RKO (cell line): ENCODE results near the gene SYN1.
"Not testable (repeated sequence)": the region's sequence is repeated elsewhere in the genome, so short reads cannot be mapped to it uniquely, and the experiment has no call there.

ENCODE experiments used
- DNase-seq: peaks from one replicate; pipeline ENCODE4 v3.0.0-alpha.2; 2016; ENCODE audit warnings: low spot score

Gene SYN1

DNA sequence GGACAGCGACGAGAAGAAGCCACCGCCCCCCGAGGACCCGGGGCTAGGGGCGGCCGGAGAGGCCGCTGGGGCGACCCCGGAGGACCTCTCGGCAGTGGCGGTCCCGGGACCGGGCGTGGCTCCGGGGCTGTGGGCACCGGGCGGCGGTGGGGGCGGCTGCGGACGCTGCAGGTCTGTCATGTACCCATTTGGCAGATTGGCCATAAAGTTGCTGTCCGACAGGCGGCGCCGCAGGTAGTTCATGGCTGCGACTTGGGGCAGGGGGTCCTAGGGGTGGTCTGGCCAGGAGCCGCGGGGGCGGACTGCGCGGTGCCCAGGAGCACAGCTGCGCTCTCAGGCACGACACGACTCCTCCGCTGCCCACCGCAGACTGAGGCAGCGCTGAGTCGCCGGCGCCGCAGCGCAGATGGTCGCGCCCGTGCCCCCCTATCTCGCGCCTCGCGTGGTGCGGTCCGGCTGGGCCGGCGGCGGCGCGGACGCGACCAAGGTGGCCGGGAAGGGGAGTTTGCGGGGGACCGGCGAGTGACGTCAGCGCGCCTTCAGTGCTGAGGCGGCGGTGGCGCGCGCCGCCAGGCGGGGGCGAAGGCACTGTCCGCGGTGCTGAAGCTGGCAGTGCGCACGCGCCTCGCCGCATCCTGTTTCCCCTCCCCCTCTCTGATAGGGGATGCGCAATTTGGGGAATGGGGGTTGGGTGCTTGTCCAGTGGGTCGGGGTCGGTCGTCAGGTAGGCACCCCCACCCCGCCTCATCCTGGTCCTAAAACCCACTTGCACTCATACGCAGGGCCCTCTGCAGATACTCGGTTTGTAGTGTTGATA, at the start of gene SYN1:
Gene SYN1 (minus strand): TSS at position 372 of the 817 bp plus-strand sequence. CDS start 129 bp downstream, at position 243.
- DNase-seq: no peak

DNA sequence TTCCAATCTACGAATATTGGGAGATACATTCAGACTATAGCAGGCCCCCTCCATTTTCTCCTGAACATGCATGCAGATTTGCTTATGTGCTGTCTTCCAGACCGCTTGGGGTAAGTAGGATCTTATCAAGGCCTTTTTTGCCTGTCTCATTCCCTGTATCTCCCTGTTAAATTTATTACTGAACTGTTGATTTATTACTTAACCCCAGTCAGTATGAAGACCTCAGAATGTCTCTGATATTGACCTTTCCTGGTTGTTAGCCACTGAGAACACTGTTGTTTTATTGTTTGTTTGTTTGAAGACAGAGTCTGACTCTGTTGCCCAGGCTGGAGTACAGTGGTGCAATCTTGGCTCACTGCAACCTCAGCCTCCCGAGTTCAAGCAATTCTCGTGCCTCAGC, 46.1 kb upstream of the SYN1 start:
- not testable (repeated sequence) for DNase-seq

DNA sequence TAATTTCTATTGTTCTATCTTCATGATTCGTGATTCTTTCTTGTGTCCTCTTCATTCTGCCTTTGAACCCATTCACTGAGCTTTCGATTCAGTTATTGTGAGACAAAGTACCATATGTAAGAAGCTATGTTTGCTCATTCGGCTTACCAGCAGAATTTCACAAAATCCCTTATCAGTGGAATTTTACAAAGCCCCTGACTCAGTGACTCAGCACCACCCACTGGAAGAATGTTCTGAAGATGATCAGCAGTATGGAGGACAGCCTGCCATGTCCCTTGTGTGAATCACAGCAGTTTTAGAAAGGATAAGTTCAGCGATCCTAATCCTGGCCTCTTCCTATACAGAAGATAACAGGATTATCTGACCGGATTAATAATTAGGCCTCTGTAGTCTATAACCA, 45.1 kb upstream of the SYN1 start:
- DNase-seq: no peak

DNA sequence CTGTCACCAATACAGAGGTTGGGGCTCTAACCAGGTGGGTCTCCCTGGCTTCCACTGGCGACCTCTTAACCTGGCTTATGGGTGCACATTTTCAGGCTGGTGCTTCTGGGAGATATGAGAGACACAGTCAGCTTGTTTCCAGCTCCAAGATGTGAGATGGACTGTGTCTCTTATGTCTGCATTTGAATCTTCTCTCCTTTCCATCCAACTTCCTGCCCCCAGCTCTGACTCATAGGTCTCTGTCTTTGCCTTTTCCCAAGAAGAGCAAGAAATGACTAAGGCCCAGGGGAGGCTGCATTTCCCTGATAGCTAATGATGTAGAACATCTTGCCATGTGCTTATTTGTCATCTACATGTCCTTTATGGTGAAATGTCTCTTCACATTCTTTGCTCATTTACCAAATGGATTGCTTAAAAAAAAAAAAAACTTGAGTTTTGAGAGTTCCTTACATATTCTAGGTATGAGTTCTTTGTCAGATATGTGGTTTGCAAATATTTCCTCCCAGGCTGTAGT, 42.5 kb upstream of the SYN1 start:
- peak; percentile 69 for DNase-seq

DNA sequence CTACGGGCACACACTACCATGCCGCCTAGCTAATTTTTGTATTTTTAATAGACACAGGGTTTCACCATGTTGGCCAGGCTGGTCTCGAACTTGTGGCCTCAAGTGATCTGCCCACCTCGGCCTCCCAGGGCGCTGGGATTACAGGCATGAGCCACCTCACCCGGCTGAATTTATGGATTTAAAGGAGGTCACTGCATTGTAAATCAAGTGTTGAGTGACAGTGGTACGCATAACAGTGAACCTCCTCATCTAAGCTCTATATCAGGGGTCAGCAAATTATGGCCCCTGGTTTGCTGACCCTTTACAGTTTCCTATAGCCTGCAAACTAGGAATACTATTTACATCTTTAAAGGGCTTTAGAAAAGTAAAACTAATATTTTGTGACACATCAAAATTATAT, 41.9 kb upstream of the SYN1 start:
- DNase-seq: no peak

DNA sequence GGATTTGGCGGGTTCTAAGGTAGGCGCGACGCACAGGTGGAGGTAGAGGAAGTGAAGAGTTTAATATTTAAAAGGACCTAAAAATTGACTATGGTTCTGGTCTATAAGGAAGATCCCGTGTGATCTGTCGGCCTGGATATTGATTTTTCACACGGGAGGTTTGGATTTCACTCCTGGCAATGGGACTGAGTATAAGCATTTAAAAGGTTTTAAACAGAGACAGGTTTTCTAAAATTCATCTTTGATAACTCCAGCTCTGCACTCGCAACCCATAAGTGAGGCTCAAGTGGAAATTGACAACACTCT, 39.7 kb upstream of the SYN1 start:
- DNase-seq: no peak

DNA sequence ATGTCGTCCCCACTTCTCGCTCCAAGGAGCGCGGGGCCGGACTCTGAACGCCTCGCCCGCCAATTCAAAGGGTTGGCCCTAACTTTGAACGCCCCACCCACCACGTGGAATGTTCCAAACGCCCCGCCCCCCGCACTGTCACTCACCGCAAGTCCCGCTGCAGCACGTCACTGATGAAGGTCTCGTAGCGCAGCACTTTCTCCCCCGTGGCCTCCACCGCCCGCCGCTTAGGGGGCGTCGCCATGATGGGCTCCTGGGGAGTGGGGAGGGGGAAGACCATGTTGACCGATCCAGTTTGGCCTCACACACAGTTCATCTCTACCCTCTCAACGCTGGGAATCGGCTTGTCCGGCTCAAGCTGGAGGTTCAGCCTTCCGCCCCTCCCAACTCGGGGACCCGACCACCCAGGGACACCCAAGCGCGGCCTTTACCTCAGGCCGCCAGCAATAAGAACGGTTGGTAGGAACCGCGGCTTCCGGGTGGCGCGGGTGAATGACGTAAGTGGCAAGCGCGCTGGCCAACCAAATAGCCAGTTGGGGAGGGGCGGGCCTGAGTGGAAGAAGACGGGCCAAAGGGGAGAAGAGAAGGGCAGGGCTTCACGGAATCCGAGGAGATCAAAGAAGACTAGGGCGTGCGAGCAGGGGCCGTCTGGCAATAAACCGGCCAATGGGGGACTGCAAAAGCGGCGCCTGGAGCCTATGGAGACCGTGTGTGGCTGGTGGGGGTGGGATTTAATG, 39.2 kb upstream of the SYN1 start, which contains the start of gene UXT:
Gene UXT (minus strand): TSS at position 497 of the 737 bp plus-strand sequence. CDS start 253 bp downstream, at position 244.
- DNase-seq: peak; percentile 93

DNA sequence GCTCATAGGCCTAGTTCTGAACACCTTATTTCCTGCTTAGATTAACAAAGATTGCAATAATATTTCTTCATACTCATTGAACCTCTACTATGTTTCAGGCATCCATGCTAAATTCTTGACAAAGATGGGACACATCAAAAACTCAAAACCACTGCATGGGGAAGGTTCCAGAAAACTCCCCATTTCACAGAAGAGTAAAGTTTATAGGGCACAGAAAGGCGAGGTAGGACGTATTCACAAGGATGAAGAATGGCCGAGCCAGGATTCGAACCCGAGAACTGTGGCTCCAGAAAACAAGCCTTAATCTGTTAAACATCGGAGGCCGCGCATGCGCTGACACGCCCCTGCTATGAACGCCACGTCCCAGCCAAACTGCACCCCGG, 38.6 kb upstream of the SYN1 start:
- no peak for DNase-seq

DNA sequence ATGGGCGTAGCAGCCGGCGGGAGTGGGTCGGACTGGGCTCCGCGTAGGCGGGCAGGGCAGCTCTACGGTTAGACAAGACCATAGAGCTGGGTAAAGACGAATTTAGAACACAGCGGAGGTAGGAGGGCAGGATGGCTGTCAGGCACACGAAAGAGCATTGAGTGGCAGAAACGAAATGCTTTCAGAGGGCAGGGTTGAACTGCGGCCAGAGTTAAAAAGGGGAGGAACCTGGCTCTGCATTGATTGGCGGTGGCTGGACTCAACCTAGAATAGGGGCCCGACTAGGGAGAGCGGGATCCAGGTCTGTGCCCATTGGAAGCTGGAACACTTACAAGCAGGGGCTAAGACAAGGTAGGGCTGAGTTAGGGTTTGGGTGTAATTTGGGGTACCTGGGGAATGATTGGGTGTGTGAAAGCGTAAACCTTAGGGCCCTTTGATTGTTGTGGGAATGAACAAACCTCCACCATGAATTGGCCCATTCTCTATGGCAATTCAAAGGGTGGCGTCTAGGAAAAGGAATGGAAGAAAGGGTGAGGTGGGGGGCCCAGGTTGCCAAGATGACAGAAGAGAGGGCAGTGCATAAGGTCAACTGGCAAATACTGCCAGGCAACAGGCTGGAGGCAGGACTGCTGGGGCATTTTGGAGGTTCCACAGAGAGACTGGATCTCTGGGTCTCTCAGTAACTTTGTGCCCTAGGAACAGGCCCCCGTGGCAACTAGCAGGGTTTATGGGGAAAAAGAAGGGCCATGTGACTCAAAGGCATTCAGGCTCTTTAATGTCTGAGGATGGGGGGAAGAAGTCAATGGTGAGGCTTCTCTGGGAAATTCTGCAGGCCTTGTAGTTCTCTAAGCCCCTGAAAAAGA, 31.6 kb upstream of the SYN1 start:
- DNase-seq: no peak

DNA sequence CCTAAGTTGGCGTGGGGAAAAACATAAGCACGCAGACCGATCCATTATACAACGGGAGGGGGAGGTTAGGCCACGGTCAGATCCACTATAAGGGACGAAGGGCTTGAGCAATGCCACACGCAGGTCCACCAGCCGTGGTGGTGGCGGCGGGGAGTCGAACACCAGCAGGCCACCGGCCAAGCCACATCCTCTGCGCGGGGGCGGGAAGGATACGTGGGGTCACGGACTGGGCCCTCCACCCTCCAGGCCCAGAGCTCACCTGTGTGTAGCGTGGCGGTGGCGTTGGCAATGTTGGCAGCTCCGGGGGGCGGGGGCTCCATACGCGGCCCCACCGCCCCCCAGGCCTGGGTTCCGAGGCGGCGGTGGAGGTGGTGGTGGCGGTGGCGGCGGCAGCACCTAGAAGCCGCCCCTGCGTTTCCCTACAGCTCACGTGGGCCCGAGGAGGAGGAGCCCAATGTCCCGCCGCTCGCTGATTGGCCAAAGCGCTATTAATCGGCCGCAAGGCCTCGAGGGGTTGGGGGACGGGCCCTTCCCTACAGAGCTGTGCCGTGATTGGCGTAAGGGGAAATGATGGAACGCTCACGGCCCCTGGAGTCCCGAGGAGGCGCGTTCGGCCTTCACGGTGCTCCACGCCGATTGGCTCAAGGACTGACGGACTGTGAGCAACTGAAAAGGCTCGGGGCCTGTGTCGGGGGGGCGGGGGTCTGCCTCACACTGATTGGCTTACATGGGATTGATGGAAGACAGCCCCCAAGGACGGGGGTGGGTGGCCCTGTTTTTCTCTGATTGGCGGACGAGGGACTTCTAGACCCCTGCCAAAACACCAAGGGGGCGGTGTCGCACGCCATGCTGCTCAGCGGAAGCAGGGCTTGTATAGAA, 30.7 kb upstream of the SYN1 start, which contains the start of gene ELK1:
Gene ELK1 (minus strand): TSS at position 400 of the 879 bp plus-strand sequence. CDS start 9,122 bp downstream, outside the sequence.
- peak; percentile 96 for DNase-seq

DNA sequence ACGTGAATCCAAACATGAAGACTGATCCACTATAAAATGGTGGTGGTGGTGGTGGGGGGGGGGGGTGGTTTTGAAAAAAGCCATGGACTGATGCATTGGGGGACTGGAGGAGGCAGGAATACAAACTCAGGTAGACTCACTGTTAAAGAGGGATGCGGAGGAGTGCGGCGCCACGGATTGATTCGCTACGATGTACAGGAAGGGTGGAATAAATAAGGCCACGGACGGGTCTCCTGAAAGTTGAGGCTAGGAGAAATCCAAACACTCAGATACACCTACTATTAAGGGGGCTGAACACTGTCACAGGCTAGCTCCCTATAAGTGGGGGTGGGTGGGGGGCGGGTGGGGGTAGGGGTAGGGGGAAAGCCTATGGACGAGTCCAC, 30.1 kb upstream of the SYN1 start:
- DNase-seq: peak; percentile 11

DNA sequence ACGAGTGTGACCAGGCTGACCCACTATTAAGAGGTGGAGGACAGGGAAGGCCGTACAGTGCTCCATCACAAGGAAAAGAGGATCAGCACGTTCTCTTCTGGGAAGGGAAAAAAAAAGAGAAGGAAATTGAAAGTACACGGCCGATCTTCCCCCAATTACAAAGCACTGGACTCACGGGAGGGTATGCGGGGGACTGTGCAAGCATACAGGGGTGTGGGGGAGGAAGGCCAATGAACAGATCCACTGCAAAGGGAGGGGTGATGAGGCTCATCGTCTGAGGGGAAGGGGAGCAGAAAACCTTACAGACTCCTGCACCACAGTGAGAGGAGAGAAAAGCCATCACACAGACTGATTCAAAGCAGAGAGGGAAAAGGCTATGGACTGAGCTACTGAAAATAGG, 29.6 kb upstream of the SYN1 start:
- peak; percentile 12 for DNase-seq

DNA sequence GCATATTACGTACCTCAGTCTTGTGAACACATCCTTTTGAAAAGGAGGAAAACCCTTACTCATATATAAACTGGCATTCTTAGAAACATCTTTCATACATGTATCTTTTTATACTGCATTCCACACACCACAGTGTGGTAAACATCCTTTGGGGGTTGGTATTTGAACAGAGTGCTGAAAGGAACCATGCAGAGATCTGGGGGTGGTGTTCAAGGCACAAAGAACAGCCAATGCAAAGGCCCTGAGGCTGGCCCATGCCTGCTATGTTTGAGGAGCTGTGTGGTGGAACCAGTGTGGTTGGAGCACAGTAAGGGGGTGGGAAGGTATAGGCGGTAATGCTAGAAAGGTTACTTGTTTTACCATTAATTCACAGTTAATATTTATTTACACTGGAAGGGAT, 28.7 kb upstream of the SYN1 start:
- no peak for DNase-seq

DNA sequence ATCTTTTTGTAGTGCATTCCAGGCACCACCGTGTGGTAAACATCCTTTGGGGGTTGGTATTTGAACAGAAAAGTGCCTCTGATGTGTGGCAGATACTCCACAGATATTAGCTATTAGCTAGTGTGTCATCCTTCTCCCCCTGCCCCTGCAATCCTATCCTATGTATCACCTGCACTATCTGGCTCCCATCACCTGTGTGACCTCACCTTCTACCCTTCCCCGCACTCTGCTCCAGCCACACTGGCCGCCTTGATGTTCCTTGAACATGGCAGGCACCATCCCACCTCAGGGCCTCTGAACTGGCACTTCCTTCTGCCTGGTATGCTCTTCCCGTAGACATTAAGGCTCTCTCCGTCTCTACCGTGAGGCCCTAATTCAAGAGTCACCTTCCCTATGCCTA, 27.0 kb upstream of the SYN1 start:
- no peak for DNase-seq

DNA sequence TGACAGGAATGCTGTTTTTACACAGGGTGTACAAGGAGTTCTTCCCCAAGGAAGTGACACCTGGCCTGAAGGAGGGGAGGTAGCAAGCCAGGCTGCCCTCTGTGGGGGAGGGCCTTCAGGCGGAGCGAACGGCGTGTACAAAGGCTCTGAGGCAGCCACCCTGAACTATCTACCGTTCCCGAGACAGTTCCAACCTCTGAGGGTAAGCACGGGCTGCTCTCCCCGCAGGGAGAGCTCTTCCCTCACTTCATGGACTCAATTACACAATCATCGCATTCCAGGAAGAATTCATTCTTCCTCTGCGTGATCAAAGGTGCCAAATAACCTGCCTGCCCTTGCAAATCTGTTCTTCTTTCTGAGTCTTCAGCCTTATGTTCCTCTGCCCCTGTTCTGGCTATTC, 25.9 kb upstream of the SYN1 start:
- DNase-seq: no peak

DNA sequence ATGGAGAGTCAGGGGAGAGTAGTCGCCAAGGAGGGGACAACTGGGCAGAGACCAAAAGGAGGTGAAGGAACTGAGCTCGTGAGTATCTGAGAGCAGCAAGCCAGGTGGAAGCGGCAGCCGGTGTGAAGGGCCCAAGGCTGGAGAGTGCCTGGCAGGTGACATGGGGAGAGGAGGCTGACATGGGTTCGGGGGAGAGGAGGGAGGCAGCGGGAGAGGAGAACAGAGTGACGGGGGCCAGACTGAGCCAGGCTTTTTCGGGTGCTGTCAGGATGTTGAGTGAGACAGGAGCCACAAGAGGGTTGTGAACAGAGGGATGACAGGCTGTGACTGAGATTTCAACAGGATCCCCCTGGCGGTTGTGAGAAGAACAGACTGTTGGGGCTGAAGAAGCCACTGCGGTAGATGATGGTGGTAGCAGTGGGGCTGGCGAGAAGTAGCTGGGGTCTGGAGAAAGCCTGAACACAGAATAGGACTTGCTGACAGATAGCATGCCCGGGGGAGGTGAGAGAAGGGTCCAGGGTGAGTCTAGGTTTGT, 25.0 kb upstream of the SYN1 start:
- DNase-seq: peak; percentile 55

DNA sequence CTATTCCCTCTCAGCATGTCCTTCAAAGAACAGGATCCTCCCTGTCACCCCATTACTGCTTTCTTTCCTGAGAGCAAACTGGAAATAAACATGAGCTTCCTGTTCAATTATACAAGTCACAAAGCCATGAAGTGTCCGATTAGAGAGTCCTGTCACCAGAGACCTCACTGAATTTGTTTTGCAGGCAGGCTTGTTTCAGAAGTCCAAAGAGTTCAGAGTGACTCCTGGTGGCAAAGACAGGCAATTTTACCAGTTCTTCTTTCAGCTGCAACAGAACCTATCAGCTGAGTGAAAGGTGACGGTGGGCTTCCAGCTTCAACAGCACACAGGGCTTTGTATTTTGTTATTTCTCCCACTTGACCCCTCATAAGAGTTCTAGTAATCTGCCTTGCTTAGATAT, 24.3 kb upstream of the SYN1 start:
- DNase-seq: peak; percentile 54

DNA sequence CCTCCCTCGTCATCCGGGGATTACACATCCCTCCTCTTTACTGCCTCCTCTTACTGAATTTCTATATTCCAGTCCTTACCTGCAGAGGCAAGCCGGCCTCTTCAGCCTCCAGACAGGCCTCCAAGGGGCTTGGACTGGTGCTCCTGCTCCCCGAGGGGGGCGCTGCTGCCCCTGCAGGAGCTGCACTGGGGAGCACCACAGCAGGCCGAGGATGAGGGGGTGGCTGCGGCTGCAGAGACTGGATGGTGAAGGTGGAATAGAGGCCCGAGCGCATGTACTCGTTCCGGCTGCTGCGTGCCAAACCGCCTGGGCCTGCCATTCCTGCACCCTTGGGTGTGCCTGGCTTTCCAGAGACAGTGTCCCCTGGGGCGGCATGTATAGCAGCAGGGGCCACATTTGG, 19.2 kb upstream of the SYN1 start:
- DNase-seq: no peak

DNA sequence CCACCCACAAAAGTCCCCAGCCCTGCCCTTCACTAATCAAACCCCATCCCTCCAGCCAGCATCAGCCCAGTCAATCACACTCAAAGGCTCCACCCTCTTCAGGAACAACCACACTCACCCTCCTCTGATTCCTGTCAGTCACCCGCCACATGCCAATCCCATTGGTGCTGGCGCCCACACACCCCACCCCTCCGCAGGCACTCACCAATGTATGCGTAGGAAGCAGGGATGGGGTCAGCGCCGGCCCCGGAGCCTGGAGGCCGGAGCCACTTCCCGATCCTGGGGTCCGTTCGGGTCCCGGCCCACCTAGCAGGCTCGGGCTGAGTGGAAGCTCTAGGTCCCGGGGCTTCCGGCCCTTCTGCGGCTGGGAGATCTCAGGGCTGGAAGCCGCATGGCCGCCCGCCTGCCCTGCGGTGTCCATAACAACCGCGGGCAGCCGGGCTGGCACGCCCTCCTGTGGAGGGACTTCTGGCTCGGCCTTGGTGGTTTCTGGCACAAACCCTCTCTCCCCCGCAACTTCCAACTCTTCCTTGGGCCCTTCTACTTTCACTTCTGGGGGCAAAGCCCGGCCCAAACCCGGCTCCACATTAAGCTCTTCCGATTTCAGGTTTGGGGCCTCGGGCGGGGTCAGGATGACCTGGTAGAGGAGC, 18.0 kb upstream of the SYN1 start:
- DNase-seq: no peak

DNA sequence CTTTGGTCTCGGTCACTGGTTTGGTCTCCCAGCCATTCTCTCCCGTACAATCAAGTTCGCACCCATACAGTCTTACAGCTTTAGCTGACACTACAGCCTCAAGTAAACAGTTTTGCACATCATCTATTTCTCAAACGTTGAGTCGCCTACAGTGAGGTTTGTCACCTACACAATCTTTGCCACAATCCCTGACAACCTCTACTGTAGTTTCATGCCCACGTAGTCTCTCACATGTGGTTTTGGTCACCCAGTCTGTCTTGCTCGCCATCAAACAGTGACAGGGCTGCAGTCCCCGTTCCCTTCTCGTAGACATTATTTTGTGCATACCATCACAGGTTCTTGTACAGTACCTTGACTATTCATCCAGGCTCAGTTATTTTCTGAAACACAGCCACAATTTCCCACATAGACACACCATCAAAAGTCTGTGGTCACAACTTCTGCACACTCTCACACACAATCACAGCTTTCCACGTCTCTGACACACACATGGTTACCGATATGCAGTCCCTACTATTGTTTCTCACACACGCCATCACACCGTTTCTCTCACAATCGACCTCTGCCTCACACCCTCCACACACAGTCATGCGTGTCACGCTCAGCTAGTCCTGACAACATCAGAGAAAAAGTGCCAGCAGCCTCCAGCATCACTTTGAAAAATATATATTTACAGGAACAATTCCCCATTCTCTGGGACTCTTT, 15.4 kb upstream of the SYN1 start:
- DNase-seq: no peak
